IMR-90 (cell line): ENCODE measurements around the gene LTB4R. TPM values are rescaled to one million over a fixed set of nuclear protein-coding genes. Genes with fewer than 3 reads are reported as not detected.

Experiments
- ATAC-seq: fragments of 200-7000 bp; cut with Tn5 transposase; 2 replicates; pipeline ENCODE4 v1.9.1; 2020; ENCODE audit warnings: low read depth, mild to moderate bottlenecking, moderate library complexity
- BruUV-seq: library from RNA; stranded (reverse); fragments of 400-500 nt; replicated peaks from 2 replicates; lab custom pipeline; 2021; lab: Mats Ljungman, UMichigan
- CTCF ChIA-PET: fragments of 300-600 bp; formaldehyde crosslinking; extraction: SDS; loops from one replicate; lab custom pipeline; 2021; ENCODE audit warnings: antibody characterized with exemption; lab: Yijun Ruan, JAX
- POLR2A ChIA-PET: fragments of 300-600 bp; sonication (Branson Sonifier 250); formaldehyde crosslinking; loops from one replicate; lab custom pipeline; 2022; ENCODE audit warnings: antibody characterized with exemption; ENCODE audit not compliant: unreplicated experiment; lab: Charles Lee
- DNase-seq: peaks from one replicate; pipeline ENCODE4 v3.0.0; 2013
- H2AFZ ChIP-seq: replicated peaks from 2 replicates; pipeline ENCODE3; 2013; ENCODE audit warnings: low read length, mild to moderate bottlenecking; ENCODE audit not compliant: poor library complexity
- H2AK5ac ChIP-seq: 2 replicates; pipeline ENCODE4 v1.6.1; 2013; ENCODE audit warnings: low read depth, low read length, inconsistent platforms
- H2AK9ac ChIP-seq: replicated peaks from 2 replicates; pipeline ENCODE3; 2013; ENCODE audit warnings: mild to moderate bottlenecking, low read depth, low read length, moderate library complexity; ENCODE audit not compliant: poor library complexity
- H2BK120ac ChIP-seq: 2 replicates; pipeline ENCODE4 v1.6.1; 2013; ENCODE audit warnings: low read depth, low read length, inconsistent platforms
- H2BK15ac ChIP-seq: 3 replicates; pipeline ENCODE4 v1.6.1; 2013; ENCODE audit warnings: low read depth, low read length, inconsistent platforms
- H2BK20ac ChIP-seq: 2 replicates; pipeline ENCODE4 v1.6.1; 2013; ENCODE audit warnings: low read depth, mild to moderate bottlenecking, inconsistent platforms, low read length, moderate library complexity
- H2BK5ac ChIP-seq: 2 replicates; pipeline ENCODE4 v1.6.1; 2013; ENCODE audit warnings: mild to moderate bottlenecking, low read depth, low read length, inconsistent platforms; ENCODE audit not compliant: poor library complexity, severe bottlenecking
- H3K14ac ChIP-seq: replicated peaks from 2 replicates; pipeline ENCODE4 v1.6.1; 2013; ENCODE audit warnings: low read depth, low read length, inconsistent platforms
- H3K18ac ChIP-seq: 2 replicates; pipeline ENCODE4 v1.6.1; 2013; ENCODE audit warnings: low read depth, low read length, control low read depth
- H3K23ac ChIP-seq: 2 replicates; pipeline ENCODE4 v1.6.1; 2013; ENCODE audit warnings: low read depth, low read length, inconsistent platforms
- H3K27ac ChIP-seq: 2 replicates; pipeline ENCODE4 v1.5.1; 2013; ENCODE audit warnings: mild to moderate bottlenecking, control low read depth, low read length; ENCODE audit not compliant: insufficient read depth
- H3K27me3 ChIP-seq: 2 replicates; pipeline ENCODE4 v1.6.1; 2013; ENCODE audit warnings: low read length; ENCODE audit not compliant: control insufficient read depth, insufficient read depth
- H3K36me3 ChIP-seq: 2 replicates; pipeline ENCODE4 v1.6.1; 2013; ENCODE audit warnings: low read length, mixed read lengths; ENCODE audit not compliant: control insufficient read depth, insufficient read depth
- H3K4ac ChIP-seq: 2 replicates; pipeline ENCODE4 v1.6.1; 2013; ENCODE audit warnings: low read depth, low read length, inconsistent platforms
- H3K4me1 ChIP-seq: 2 replicates; pipeline ENCODE4 v1.6.1; 2013; ENCODE audit warnings: low read length, mixed read lengths; ENCODE audit not compliant: control insufficient read depth, insufficient read depth
- H3K4me2 ChIP-seq: 2 replicates; pipeline ENCODE4 v1.6.1; 2013; ENCODE audit warnings: low read depth, mild to moderate bottlenecking, control low read depth, low read length, moderate library complexity
- H3K4me3 ChIP-seq: 2 replicates; pipeline ENCODE4 v1.5.1; 2013; ENCODE audit warnings: low read depth, mild to moderate bottlenecking, control low read depth, low read length, moderate library complexity; ENCODE audit not compliant: insufficient read depth
- H3K56ac ChIP-seq: 2 replicates; pipeline ENCODE4 v1.6.1; 2013; ENCODE audit warnings: low read length, inconsistent platforms; ENCODE audit not compliant: insufficient read depth; ENCODE audit errors: extremely low read depth
- H3K79me1 ChIP-seq, 2 experiments: 2 replicates each; pipeline ENCODE4 v1.6.1; 2013; ENCODE audit warnings: low read length in 2 of 2, inconsistent platforms in 1 of 2, low read depth in 1 of 2
- H3K9ac ChIP-seq: 2 replicates; pipeline ENCODE4 v1.6.1; 2013; ENCODE audit warnings: low read depth, low read length, control low read depth
- H3K9me1 ChIP-seq: 2 replicates; pipeline ENCODE4 v1.6.1; 2013; ENCODE audit warnings: low read length, inconsistent platforms; ENCODE audit not compliant: insufficient read depth
- H3K9me3 ChIP-seq: 2 replicates; pipeline ENCODE4 v1.6.1; 2013; ENCODE audit warnings: low read length; ENCODE audit not compliant: control insufficient read depth, insufficient read depth
- H4K20me1 ChIP-seq: 2 replicates; pipeline ENCODE4 v1.6.1; 2013; ENCODE audit warnings: low read length, inconsistent platforms; ENCODE audit not compliant: insufficient read depth
- H4K5ac ChIP-seq: 2 replicates; pipeline ENCODE4 v1.6.1; 2013; ENCODE audit warnings: mild to moderate bottlenecking, low read depth, low read length, control low read depth
- H4K8ac ChIP-seq, 2 experiments: 2 replicates each; pipeline ENCODE4 v1.6.1; 2013; ENCODE audit warnings: low read depth in 2 of 2, low read length in 2 of 2, control low read depth in 1 of 2, inconsistent platforms in 1 of 2
- H4K91ac ChIP-seq: 2 replicates; pipeline ENCODE4 v1.6.1; 2013; ENCODE audit warnings: low read depth, low read length, inconsistent platforms; ENCODE audit not compliant: insufficient read depth
- BHLHE40 ChIP-seq: fragments of 150-350 bp; IDR thresholded peaks from 2 replicates; pipeline ENCODE4 v1.6.1; 2016; ENCODE audit warnings: mild to moderate bottlenecking, low read depth, low read length
- CEBPB ChIP-seq: IDR thresholded peaks from 2 replicates; pipeline ENCODE4 v1.6.1; 2012; ENCODE audit warnings: low read depth, low read length, improper control_type of control experiment
- CHD1 ChIP-seq: IDR thresholded peaks from 2 replicates; pipeline ENCODE4 v1.6.1; 2012; ENCODE audit warnings: low read depth, low read length, improper control_type of control experiment
- FOS ChIP-seq: fragments of 150-350 bp; IDR thresholded peaks from 2 replicates; pipeline ENCODE4 v1.6.1; 2016; ENCODE audit warnings: low read depth, low read length
- MAFK ChIP-seq: IDR thresholded peaks from 2 replicates; pipeline ENCODE4 v1.6.1; 2012; ENCODE audit warnings: low read depth, low read length, improper control_type of control experiment
- MAZ ChIP-seq: IDR thresholded peaks from 2 replicates; pipeline ENCODE4 v1.6.1; 2012; ENCODE audit warnings: low read depth, mild to moderate bottlenecking, low read length, improper control_type of control experiment, moderate library complexity, borderline replicate concordance
- MXI1 ChIP-seq: IDR thresholded peaks from 2 replicates; pipeline ENCODE4 v1.6.1; 2012; ENCODE audit warnings: low read depth, mild to moderate bottlenecking, low read length, moderate library complexity, borderline replicate concordance
- NFE2L2 ChIP-seq: fragments of 150-350 bp; IDR thresholded peaks from 2 replicates; pipeline ENCODE4 v1.6.1; 2016; ENCODE audit warnings: low read depth, mild to moderate bottlenecking, low read length
- POLR2A ChIP-seq: IDR thresholded peaks from 2 replicates; pipeline ENCODE4 v1.6.1; 2012; ENCODE audit warnings: mild to moderate bottlenecking, low read depth, low read length
- RAD21 ChIP-seq: IDR thresholded peaks from 2 replicates; pipeline ENCODE4 v1.6.1; 2012; ENCODE audit warnings: low read length, improper control_type of control experiment
- RCOR1 ChIP-seq: IDR thresholded peaks from 2 replicates; pipeline ENCODE4 v1.6.1; 2012; ENCODE audit warnings: mild to moderate bottlenecking, low read length, improper control_type of control experiment; ENCODE audit not compliant: insufficient replicate concordance
- RFX5 ChIP-seq: IDR thresholded peaks from 2 replicates; pipeline ENCODE4 v1.8.0; 2012; ENCODE audit warnings: low read depth, mild to moderate bottlenecking, low read length, moderate library complexity
- SMC3 ChIP-seq: fragments of 150-350 bp; IDR thresholded peaks from 2 replicates; pipeline ENCODE4 v1.6.1; 2016; ENCODE audit warnings: low read depth, mild to moderate bottlenecking, antibody characterized with exemption, low read length, moderate library complexity
- WGBS, 2 experiments: methylation state at CpG; one replicate each; pipeline versions ENCODE4 v1.1.5 to v1.1.7; 2013; ENCODE audit warnings: missing lambda C conversion rate in 2 of 2; ENCODE audit not compliant: insufficient read length in 1 of 2; ENCODE audit errors: extremely low coverage in 2 of 2; 5-methylcytosine and 5-hydroxymethylcytosine counted together
- dilution Hi-C: fragments of 300-500 bp; cut with HindIII; formaldehyde crosslinking; loops from one replicate; pipeline ENCODE4 v1.14.3; 2018; ENCODE audit warnings: low sequenced_read_pairs; ENCODE audit not compliant: unreplicated experiment
- in situ Hi-C: fragments of 300-500 bp; cut with MboI; formaldehyde crosslinking; loops from 3 replicates; pipeline ENCODE4 v1.14.3; 2019; ENCODE audit warnings: low sequenced_read_pairs, inconsistent platforms, mixed read lengths
- intact Hi-C: fragments of 100-400 bp; cut with micrococcal nuclease; formaldehyde crosslinking; loops from 2 replicates; pipeline ENCODE4 v1.10.0; 2022
- polyA plus RNA-seq, 3 experiments: library from polyadenylated mRNA; depleted of rRNA; stranded (reverse); fragments of >200 nt; gene quantifications; 2 replicates each; pipeline ENCODE4 v1.2.3, GENCODE V29; 2012; ENCODE audit warnings: low replicate concordance in 1 of 3
- total RNA-seq: library from RNA; depleted of rRNA; stranded (reverse); fragments of >200 nt; gene quantifications from 2 replicates; pipeline ENCODE4 v1.2.3, GENCODE V29; 2012
- TF ChIP-seq, protein P1 (sequence below): conservative IDR thresholded peaks from 2 replicates; pipeline ENCODE4 v1.5.1; 2012; ENCODE audit warnings: mild to moderate bottlenecking, low read depth, low read length, improper control_type of control experiment
- TF ChIP-seq, protein P2 (sequence below): fragments of 150-350 bp; IDR thresholded peaks from 2 replicates; pipeline ENCODE4 v1.6.1; 2016; ENCODE audit warnings: low read depth, mild to moderate bottlenecking, low read length, moderate library complexity, borderline replicate concordance
- TF ChIP-seq, protein P3 (sequence below): fragments of 150-350 bp; IDR thresholded peaks from 2 replicates; pipeline ENCODE4 v1.6.1; 2017; ENCODE audit warnings: mild to moderate bottlenecking, antibody characterized with exemption, low read length, low read depth

The LTB4R gene
- total and polyA plus RNA-seq, 2 of the 4 experiments (the other 2 are of a cell fraction), result 0.18 to 2.3 TPM

DNA sequence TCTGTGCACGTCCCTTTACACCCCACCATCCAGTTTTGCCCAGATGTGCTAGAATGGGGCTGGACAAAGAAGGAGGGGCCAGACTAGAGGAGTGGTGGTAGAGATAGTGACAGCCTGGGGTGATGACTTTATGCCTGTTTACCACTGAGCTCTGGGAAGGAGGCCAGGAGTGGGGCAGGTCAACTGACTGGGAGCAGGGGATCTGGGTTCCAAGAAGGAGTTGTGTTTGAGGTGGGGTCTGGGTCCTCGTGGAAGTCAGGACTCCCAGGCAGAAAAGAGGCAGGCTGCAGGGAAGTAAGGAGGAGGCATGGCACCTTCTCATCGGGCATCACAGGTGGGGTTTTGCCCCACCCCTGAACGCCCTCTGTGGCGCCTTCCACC, 1.0 kb upstream of the LTB4R start:
- Histone ChIP-seq H2AFZ (peak overlapping the region; percentile 60), H3K36me3 (peaks cover 15% of the 10 kb centered on the region), H3K4me1 (peaks cover 10% of the 10 kb centered on the region; the same call in 1 of the 2 replicates), H3K14ac (no peak overlapping the region), H2BK20ac (no peak overlapping the region), H4K91ac (no peak overlapping the region), H3K9me1 (peaks cover 7% of the 10 kb centered on the region; the same call in 1 of the 2 replicates), H2BK5ac (no peak overlapping the region), H4K8ac (no peak overlapping the region), H3K9me3 (no peaks in the 10 kb centered on the region), H2BK120ac (no peak overlapping the region), H3K27ac (no peak overlapping the region), H3K4me2 (peak overlapping the region; percentile 37; the same call in 1 of the 2 replicates), H3K23ac (0 out of 2 replicates have a peak overlapping the region, but pooled peaks have one; percentile 41), H3K9ac (no peak overlapping the region), H3K56ac (no peak overlapping the region), H3K18ac (no peak overlapping the region), H3K27me3 (peaks cover 7% of the 10 kb centered on the region; the same call in 1 of the 2 replicates), H2BK15ac (no peak overlapping the region), H2AK9ac (peak overlapping the region; percentile 60), H4K5ac (no peak overlapping the region), H2AK5ac (0 out of 2 replicates have a peak overlapping the region, but pooled peaks have one; percentile 9), H3K4me3 (no peak overlapping the region; the same call in 1 of the 2 replicates), H4K20me1 (peaks cover 8% of the 10 kb centered on the region; the same call in 1 of the 2 replicates), H3K4ac (no peak overlapping the region), H3K79me1 (peaks cover 3 to 8% of the 10 kb centered on the region in 2 experiments; a peak in 1 of 4 replicates)
- intact Hi-C loops (no loop called here), in situ Hi-C loops (no loop called here), dilution Hi-C loops (no loop called here)
- TF ChIP-seq CEBPB (no peak), CHD1 (no peak), BHLHE40 (no peak), SMC3 (no peak), MAFK (no peak), NFE2L2 (no peak), RCOR1 (no peak), RAD21 (no peak), POLR2A (no peak), FOS (no peak), MXI1 (no peak), RFX5 (no peak), MAZ (no peak)
- TF ChIP-seq, protein P1, sequence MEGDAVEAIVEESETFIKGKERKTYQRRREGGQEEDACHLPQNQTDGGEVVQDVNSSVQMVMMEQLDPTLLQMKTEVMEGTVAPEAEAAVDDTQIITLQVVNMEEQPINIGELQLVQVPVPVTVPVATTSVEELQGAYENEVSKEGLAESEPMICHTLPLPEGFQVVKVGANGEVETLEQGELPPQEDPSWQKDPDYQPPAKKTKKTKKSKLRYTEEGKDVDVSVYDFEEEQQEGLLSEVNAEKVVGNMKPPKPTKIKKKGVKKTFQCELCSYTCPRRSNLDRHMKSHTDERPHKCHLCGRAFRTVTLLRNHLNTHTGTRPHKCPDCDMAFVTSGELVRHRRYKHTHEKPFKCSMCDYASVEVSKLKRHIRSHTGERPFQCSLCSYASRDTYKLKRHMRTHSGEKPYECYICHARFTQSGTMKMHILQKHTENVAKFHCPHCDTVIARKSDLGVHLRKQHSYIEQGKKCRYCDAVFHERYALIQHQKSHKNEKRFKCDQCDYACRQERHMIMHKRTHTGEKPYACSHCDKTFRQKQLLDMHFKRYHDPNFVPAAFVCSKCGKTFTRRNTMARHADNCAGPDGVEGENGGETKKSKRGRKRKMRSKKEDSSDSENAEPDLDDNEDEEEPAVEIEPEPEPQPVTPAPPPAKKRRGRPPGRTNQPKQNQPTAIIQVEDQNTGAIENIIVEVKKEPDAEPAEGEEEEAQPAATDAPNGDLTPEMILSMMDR, result no peak
- TF ChIP-seq, protein P2, sequence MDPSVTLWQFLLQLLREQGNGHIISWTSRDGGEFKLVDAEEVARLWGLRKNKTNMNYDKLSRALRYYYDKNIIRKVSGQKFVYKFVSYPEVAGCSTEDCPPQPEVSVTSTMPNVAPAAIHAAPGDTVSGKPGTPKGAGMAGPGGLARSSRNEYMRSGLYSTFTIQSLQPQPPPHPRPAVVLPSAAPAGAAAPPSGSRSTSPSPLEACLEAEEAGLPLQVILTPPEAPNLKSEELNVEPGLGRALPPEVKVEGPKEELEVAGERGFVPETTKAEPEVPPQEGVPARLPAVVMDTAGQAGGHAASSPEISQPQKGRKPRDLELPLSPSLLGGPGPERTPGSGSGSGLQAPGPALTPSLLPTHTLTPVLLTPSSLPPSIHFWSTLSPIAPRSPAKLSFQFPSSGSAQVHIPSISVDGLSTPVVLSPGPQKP, result no peak
- TF ChIP-seq, protein P3, sequence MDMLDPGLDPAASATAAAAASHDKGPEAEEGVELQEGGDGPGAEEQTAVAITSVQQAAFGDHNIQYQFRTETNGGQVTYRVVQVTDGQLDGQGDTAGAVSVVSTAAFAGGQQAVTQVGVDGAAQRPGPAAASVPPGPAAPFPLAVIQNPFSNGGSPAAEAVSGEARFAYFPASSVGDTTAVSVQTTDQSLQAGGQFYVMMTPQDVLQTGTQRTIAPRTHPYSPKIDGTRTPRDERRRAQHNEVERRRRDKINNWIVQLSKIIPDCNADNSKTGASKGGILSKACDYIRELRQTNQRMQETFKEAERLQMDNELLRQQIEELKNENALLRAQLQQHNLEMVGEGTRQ, result no peak
- 60% methylated on average over 3 of the region's 5 CpGs; no CpG with 5 or more reads in 1 of the 2 experiments for WGBS, 2 experiments
- no peak for DNase-seq
- ChIA-PET POLR2A (no interaction called here), CTCF (interaction anchor here (1.2 to 4.1 kb wide), 3 partner anchors 13 to 67 kb away, joined by 3 to 20 read pairs (median 4); no protein-coding TSS in a partner anchor)
- BruUV-seq, result no TSS peak
- no peak for ATAC-seq
